ENCODE results near the gene NYAP1.

Gene NYAP1

GRCh38 chr7:100465702-100466311 lies 17.9 kb upstream of the NYAP1 start:
- no peak for DNase-seq (ENCODE audit: low read depth)
- no peak overlapping the region for H3K4me3 ChIP-seq (ENCODE audit: low read length)
- TF ChIP-seq, protein P1, sequence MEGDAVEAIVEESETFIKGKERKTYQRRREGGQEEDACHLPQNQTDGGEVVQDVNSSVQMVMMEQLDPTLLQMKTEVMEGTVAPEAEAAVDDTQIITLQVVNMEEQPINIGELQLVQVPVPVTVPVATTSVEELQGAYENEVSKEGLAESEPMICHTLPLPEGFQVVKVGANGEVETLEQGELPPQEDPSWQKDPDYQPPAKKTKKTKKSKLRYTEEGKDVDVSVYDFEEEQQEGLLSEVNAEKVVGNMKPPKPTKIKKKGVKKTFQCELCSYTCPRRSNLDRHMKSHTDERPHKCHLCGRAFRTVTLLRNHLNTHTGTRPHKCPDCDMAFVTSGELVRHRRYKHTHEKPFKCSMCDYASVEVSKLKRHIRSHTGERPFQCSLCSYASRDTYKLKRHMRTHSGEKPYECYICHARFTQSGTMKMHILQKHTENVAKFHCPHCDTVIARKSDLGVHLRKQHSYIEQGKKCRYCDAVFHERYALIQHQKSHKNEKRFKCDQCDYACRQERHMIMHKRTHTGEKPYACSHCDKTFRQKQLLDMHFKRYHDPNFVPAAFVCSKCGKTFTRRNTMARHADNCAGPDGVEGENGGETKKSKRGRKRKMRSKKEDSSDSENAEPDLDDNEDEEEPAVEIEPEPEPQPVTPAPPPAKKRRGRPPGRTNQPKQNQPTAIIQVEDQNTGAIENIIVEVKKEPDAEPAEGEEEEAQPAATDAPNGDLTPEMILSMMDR (conservative IDR thresholded peaks at IDR 0.05; ENCODE audit: low read depth, low read length) = peak; percentile 74

- H3K4me3 ChIP-seq (ENCODE audit: low read length) = no peak overlapping the region
- DNase-seq (ENCODE audit: low read depth) = no peak
- TF ChIP-seq, protein P1 (conservative IDR thresholded peaks at IDR 0.05; ENCODE audit: low read depth, low read length) = no peak
These were observed 16.8 kb upstream of the NYAP1 start for GRCh38 chr7:100466653-100467605.

- DNase-seq (ENCODE audit: low read depth) = no peak
- H3K4me3 ChIP-seq (ENCODE audit: low read length) = no peak overlapping the region
- TF ChIP-seq, protein P1 (conservative IDR thresholded peaks at IDR 0.05; ENCODE audit: low read depth, low read length) = no peak
These were observed 15.9 kb upstream of the NYAP1 start for GRCh38 chr7:100467638-100468373.

GRCh38 chr7:100469227-100470044 lies 14.3 kb upstream of the NYAP1 start:
- TF ChIP-seq, protein P1 (conservative IDR thresholded peaks at IDR 0.05; ENCODE audit: low read depth, low read length) = peak; percentile 96
- no peak for DNase-seq (ENCODE audit: low read depth)
- no peak overlapping the region for H3K4me3 ChIP-seq (ENCODE audit: low read length)

GRCh38 chr7:100471021-100471420 lies 12.7 kb upstream of the NYAP1 start:
- TF ChIP-seq, protein P1 (conservative IDR thresholded peaks at IDR 0.05; ENCODE audit: low read depth, low read length) = no peak
- DNase-seq (ENCODE audit: low read depth) = no peak
- H3K4me3 ChIP-seq (ENCODE audit: low read length) = no peak overlapping the region

GRCh38 chr7:100472121-100472851 lies 11.4 kb upstream of the NYAP1 start:
- DNase-seq (ENCODE audit: low read depth) = no peak
- no peak overlapping the region for H3K4me3 ChIP-seq (ENCODE audit: low read length)
- TF ChIP-seq, protein P1 (conservative IDR thresholded peaks at IDR 0.05; ENCODE audit: low read depth, low read length) = no peak
